GM18519 (cell line): Measurements from ENCODE around the gene DAAM1.

Source experiments
- ATAC-seq: cut with Tn5 transposase; IDR thresholded peaks from one replicate; pipeline ENCODE4 v1.9.1; 2021; ENCODE audit warnings: mild to moderate bottlenecking, moderate library complexity; ENCODE audit not compliant: unreplicated experiment, low FRiP score

Gene DAAM1

DNA sequence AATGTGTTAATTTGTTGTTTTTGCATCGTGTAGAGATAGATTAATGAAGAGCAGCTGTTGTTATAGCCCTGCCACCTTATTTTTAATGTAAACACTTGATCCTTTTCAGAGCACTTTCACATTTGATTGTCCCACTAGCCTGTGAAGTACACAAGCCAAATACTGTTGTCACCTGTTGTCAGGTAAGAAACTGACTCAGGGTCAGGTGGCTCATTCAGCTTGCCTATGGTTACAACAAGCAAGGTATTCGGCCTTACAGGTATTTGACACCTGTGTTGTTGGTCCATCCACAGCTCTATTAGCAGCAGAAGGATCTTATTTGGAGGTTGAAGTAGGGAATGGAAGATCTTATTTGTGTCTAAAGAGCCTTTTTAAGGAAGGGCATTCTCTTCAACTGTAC lies 167.8 kb downstream of the DAAM1 start:
- no peak for ATAC-seq

DNA sequence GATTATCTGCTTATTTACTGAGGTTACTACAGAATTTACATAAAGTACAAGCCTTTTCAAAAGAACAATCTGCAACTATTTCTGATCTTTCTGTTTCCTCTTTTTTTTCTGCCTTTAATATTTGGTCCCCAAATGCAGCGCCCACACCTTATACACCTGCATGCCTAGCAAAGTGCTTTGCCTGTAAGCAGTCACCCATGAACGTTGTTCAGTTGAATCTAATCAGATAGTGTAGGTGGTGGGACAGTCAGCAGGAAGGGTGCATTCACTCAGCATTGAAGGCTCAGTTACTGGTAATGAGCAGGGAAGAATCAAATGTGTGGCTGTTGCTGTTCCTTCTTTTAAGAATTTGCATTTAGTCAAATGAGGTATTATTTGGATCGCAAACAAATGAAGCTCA lies 168.3 kb downstream of the DAAM1 start:
- peak; percentile 58 for ATAC-seq

DNA sequence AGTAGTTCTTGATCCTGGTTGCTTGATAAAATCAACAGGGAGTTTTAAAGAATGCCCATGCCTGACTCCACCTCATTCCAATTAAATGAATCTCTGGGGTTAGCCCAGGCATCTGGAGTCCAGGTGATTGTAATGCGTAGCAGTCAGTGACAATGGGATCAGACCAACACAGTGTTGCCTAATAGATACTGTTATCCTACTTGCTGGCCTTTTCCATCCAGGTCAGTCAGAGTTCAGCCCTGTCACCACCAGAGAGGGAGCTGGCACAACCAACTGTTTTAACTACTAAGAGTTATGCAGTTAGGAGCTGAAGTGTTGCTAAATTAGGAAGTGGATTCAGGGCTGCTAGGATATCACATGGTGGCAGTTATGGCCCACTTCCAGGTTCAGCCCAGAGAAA lies 169.6 kb downstream of the DAAM1 start:
- no peak for ATAC-seq

DNA sequence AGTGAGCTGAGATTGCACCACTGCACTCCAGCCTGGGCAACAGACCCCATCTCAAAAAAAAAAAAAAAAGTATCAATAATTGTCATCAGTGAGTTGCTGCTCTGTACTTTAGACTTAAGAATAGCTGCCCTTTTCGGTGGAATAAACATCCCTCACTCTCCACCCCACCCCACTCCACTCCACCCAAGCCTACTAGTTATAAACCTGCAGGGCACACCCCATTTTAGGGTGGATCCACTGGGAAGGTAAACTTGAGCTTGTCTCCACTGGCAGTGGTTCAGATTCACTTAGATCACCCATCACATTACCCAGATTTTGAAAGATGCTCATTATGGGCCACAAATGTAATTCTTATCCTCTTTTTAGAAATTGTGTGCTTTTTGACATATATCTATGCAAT lies 170.3 kb downstream of the DAAM1 start:
- no peak for ATAC-seq

DNA sequence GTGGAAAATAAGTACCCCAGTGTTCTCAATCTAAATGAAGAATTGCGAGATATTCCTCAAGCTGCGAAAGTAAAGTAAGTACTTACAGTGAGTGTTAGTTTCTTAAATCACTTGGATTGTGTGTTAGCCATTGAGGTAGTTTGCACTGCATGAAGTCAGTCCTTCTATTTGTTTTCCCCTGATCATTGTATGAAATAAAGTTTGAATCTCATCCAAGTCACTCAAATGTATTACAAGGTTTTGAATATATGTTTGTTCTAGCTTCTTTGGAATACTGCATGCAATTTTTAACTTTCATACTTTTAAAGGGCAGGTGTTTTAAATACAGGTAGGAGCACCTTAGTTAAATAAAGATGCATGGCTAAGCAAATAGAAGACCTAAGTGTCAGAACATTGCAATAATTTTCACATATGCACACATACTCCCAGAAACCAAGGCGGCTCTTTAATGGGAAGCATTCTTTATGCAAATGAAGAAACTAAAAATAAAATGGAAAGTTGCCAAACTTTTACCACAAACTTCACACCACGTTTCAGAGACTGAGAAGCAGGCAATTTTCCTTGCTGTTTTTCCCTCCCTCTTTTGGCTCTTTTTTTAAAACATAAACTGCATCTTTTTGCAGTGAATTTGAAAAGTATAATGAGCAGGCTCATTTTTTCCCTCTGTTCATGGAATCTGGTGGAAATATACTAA lies 171.1 kb downstream of the DAAM1 start:
- no peak for ATAC-seq

DNA sequence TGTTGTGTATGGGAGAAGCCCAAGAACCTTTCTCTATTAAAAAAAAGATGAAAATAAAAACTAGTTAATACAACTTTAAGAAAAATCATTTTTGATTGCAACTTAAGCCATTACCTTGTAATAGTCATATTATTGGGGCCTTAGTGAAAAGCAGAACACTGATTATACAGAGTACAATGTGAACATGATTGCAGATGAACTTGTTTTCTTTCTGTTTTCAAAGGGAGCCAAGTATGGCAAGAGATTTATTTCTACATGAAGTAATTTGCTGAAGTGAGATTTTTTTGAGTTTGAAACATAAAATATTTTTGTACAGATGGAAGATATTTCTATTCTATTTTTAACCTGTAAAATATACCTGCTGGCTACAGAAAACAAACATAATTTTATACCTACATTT lies 171.8 kb downstream of the DAAM1 start:
- ATAC-seq = no peak

DNA sequence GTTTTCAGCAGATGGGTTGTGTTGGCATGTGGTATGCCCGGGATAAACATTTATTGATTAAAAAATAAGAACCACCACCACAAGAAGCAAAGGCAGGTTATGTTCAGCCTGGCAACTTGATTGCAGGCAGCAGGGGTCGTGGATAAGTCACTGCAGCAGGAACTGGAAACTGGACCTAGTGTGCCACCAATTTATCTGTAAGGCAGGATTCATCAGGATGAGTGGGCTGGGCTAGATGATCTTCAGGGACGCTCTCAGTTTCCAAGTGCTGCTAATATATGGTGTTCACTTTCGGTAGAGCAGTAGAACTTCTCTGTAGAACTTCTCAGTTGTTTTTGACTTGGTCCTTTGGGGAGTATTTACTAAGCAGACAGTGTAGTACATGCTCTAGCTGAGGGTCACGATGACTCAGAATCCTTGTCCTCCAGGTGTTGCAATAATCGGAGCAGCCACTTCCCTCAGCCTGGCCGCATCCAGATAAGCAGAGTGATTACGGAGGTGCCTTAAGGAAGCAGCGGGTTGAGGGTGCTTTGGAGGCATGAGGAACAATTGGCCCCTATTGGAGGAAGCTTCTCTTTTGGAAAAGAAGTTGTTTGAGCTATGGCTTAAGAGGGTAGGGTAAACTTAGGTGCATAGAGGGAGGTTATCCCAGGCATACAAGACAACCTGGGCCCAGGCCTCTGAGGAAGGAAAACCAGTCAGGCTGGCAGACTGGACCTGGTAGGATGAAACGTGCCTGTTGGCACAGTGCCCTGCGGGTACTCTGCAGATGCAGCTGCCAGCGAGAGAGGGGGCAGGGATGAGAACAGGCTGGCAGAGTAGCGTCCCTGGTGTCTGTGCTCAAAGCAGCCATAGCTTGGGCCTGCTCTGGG lies 172.7 kb downstream of the DAAM1 start:
- no peak for ATAC-seq

DNA sequence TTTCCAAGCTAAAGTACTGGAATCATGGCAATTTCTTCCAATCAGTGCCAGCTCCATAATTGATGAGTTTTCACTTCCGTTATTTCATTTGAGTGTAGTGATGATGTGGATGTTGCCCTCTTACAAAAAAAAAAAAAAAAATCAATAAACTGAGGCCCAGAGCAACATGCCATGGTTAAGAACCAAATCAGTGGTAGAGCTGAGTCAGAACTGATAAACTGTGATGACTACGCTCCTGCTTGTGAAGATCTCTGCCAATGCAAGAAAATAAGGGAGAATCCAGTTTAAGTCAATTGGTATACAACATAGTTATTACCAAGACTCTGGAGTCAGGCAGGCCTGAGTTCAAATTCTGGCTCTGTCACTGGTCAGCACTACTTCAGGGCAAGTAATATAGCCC lies 174.0 kb downstream of the DAAM1 start:
- no peak for ATAC-seq

DNA sequence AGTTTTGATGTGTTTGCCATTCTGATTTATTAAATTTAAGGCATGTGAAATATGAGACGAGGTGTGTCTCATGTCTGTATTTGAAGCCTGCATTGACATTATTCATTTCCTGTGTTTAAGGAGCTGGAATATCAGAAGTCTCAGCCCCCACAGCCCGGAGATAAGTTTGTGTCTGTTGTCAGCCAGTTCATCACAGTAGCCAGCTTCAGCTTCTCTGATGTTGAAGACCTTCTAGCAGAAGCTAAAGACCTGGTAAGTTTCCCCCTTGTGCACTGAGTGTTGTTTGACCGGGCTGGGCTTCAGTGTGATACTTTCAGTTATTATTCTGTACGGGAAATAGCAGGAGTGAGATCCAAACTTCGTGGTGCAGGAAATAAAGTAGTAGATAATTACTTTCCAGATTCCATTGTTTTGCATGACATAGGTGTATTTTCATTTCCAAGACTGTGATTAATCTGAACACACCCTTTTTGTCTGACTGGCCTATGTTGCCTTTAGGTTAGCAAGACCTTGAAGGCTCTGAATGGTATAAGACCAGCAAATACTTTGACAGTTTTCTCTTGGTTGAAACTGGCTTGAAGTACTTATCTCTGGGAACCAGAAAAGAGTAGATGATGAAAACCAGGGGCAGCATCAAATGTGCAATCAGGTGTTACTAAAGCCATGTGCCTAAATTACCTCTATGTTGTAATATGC lies 175.2 kb downstream of the DAAM1 start:
- no peak for ATAC-seq

DNA sequence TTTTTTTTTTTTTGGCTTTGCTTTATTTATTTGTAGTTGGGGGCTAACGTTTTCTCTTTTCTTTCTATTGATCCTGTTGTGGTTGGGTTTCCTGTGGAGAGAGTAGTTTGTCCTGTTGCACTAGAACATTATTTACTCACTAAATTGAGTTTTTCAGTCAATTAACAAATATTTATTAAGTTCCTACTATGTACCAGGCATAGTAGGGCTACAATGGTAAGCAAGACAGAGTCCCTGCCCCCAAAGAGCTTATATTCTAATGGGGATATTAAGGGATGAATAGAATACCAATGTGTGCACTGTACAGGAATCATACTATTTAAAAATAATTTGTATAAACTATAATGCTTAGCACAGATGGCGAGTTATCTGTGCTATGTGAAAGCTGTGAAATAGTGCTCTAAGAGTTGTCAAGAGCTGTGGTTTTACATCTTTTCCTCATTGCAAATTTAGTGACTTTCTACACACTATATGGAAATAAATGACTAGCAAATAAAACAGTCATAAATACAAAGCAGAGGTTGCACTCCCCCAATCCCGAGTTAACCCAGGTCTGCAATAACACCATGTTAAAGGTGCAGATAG lies 181.8 kb downstream of the DAAM1 start:
- no peak for ATAC-seq

DNA sequence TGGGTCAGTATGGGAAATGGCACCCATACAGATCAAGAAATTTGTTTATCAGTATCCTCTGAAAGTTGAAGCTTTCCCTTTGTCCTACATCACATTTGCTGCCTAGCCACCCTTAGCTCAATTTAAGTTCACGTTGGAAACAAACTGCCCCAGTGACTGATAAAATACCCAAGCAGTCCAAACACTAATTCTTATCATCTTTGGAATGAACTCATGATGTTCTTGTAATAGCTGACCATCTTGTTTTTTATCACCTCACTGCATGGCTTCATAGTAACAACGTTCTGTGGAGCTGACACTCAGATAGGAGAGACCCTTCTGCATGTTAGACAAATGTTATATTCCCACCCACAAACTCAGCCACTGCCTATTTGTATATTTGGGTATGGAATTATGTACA lies 183.3 kb downstream of the DAAM1 start:
- ATAC-seq = no peak

DNA sequence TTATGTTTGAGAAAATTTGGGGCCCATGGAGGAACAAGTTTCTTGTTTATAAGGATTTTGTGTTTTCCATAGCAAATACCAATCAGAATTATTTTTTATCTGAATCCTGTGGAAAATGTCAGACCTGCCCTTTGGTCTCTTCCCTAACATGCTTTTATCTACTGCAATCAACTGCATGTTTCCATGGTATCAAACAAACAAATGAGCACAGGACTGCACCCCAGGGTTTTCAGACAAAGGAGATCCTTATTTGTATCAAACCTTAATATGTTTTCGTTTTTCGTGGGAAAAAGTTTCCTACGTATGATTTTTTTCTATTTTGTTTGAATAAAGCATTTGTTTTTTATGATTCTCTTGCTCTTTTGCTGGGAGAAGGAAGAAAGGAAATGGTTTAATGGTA lies 185.6 kb downstream of the DAAM1 start:
- no peak for ATAC-seq

DNA sequence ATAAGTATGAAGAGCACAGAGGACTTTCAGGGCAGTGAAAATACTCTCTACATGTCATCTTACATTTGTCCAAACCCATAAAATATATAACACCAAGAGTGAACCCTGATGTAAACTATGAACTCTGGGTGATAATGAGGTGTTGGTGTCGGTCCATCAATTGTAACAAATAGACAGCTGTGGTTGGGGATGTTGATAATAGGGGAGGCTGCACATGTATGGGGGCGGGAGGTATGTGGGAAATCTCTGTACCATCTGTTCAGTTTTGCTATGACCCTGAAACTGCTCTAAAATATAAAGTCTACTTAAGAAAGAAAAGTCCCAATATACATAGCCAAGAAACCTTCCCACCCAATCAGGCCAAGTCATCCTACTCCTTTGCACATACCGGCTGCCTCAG lies 188.2 kb downstream of the DAAM1 start:
- no peak for ATAC-seq

DNA sequence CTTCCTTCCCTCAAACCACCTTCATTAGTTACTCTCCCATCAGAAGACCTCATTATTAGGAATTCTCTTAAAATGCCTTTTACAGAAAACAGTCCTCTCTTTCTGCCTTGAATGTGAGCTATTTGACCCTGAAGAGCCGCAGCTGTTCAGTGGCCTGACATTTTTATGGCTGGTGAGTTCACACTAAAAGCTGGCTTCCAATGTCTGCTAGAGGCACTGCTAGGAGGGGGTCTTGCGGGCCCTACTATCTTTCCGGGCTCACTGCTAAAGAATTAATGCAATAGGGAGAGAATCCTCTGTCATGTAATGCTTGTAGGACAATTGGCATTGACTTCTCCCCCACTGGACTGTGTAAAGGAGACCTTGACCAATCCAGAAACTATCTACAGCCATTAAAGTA lies 189.0 kb downstream of the DAAM1 start:
- no peak for ATAC-seq

DNA sequence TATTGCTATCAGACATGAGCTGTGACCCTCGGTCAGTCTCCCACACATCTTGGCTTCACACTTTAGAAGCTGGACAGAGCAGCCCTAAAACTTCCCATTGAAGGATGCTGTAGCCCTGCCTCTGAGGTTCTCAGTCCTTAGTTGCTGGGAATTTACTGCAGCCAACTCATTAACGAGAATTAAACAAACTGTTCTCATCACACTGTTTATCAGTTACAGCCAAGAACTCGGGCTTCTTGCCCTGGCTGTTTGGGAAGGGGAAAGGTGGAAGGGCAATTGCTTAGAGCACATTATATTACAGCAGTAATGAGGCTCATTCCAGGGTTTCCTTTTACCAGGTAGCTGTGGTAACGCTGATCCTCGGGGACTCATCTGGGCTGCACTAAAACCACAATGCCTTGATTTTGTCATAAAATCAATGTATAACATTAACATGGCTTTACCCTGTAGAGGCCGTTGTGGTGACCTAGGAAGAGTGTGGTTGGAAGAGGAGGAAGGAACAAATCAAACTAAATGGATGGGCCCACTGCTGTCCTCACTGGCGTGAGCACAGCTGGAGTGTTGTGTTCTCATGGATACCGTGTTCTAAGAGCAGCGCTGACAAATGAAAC lies 189.6 kb downstream of the DAAM1 start:
- no peak for ATAC-seq

DNA sequence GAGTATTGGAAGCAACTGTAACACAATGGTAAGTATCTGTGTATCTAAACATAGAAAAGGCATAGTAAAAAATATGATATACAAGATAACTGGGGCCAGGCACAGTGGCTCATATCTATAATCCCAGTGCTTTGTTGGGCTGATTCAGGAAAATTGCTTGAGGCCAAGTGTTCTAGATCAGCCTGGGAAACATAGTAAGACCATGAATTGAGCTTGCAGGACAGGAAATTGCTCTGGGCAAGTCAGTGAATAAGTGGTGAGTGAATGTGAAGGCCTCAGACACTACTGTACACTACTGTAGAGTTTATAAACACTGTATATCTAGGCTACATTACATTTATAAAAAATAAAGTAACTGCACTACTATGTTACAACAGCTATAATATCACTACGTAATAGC lies 201.5 kb downstream of the DAAM1 start:
- no peak for ATAC-seq

DNA sequence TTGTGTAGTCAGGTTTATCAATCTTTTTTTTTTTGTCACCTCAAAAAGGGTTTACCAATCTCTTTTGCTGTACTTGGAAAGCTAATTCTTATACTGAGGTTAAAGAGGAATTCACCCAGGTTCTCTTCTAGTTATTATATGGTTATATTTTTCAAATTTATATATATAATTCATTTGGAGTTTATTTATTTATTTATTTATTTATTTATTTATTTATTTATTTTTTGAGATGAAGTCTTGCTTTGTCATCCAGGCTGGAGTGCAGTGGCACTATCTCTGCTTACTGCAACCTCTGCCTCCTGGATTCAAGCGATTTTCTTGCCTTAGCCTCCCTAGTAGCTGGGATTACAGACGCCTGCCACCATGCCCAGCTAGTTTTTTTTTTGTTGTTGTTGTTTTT lies 202.9 kb downstream of the DAAM1 start:
- no peak for ATAC-seq

DNA sequence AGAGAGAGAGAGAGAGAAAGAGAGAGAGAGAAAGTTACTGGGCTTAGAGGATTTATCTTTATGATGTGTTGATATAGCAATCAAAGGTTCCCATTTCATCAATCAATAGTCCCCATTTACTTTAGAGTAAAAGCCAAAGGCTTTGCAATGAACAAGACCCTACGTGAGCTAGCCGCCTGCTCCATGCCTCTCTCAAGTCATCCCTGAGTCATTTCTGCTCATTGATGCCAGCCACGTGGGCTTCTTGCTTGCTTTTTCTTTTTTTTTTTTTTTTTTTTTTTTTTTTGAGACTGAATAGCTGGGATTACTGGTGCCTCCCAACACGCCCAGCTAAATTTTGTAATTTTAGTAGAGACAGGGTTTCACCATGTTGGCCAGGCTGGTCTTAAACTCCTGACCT lies 205.8 kb downstream of the DAAM1 start:
- no peak for ATAC-seq

DNA sequence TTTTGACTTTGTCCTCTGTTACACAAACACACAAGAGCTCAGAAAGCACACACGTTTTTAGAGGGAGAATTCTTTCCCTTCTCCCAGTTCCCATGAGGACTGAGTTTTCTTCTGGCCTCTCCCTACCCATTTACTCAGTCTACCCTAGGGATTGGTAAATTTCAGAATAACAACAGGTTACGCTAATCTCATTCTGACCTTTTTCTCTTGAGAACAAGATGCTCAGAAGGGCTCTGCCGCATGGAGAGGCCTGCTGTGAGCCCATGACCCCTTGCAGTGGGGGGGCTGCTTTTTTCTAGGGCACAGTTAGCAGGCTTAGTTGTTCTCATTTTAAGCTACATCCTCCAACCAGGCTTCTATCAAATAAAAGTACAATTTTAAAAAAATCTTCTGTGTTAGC lies 207.2 kb downstream of the DAAM1 start:
- no peak for ATAC-seq

DNA sequence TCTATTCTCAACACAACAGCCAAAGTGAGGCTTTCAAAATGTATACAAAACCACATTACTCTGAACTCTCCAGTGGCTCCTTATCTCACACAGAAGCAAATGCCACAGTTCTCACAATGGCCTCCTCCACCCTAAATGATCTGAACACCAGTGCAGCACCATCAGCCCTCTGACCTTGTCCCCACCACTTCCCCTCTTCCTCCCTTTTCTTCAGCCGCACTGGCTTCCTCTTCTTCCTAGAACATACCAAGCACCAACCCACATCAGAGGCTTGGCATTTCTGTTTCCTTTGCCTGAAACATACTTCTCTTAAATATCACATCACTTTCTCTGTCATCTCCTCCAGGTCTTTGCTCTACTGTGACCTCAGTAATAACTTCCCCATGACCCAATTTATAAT lies 210.4 kb downstream of the DAAM1 start:
- no peak for ATAC-seq
